GM18519 (cell line): ENCODE results near the gene CDKN1C.

Source experiments
- ATAC-seq: cut with Tn5 transposase; IDR thresholded peaks from one replicate; pipeline ENCODE4 v1.9.1; 2021; ENCODE audit warnings: mild to moderate bottlenecking, moderate library complexity; ENCODE audit not compliant: unreplicated experiment, low FRiP score

The CDKN1C gene

DNA sequence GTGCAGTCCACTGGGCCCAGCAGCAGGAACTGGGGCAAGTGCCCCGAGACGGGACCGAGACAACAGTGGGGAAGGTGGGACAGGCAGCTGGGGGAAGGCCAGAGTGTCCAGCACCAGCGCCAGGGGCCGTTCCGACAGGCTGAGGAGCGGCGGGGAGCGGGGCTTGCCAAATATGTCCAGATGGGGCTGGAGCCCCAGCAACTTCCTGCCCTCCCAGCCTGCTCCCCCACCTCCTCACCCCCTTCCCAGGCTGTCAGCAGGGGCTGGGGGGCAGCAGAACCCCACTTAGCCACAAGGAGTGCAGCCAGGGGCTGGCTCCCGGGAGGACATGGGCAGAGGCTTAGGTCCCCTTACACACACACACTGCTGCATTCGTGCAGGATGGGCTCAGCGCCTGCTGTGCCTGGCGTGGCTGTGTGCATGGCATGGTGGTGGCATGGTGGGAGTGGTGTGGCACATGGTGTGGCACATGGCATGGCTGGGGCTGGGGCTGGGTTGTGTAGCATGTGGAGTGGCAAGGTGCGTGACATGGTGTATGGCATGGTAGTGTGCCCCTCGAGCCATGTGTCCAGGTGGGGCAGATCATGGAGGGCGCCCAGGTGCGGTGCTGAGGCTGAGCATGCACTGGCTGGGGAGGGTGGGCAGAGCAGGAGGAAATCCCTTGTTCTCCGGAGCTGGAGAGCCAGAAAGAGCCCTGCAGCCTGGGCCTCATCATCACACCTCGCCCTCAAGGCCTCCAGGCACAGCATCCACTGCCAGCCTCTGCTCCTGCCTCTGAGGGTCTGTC is 51.7 kb downstream of the CDKN1C start:
- no peak for ATAC-seq
